ENCODE results near the gene CDH4.

Gene CDH4

DNA sequence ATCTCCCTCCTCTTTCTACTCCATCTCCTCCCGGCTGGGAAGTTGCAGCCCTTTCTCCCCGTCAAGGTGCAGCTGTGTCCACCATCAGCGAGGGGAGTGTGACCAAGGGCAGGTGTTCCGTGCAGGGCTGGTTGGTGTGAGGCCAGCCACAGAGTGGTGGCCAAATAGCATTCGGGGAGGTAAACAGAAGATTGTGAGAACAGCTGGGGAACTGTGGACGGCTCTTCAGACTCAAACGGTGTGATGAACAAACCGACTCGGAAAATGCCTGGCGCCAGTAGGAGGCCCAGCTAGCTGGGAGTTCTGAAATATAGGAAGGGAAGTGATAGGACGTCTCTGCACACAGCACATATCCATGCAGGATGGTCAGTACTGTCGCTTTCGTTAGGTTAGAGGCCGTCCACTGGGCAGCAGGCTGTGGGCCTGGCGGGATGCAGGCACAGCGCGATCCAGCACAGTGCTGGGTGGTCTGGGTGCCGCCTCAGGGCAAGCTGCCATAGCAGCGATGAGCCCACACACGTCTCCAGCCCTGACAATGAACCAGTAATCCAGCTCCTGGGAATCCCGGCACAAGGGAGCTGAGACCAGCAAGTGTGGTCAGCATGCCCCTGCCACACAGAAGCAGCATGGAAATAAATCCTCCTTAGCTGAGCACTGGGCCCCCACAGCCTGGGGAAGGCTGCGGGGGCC, 555.6 kb downstream of the CDH4 start:
- Histone ChIP-seq H3K9ac (ENCODE audit: low read depth in 1 of 2, low read length in 2 of 2) (no peak overlapping the region), H3K9me3 (ENCODE audit: control insufficient read depth in 1 of 2, low read length in 2 of 2) (no peaks in the 10 kb centered on the region), H3K27me3 (ENCODE audit: control insufficient read depth in 1 of 2, insufficient read depth in 2 of 2, low read length in 2 of 2) (peaks cover 0 to 13% of the 10 kb centered on the region in 2 donors), H3K27ac (ENCODE audit: low read depth, low read length) (no peak overlapping the region), H3K4me3 (ENCODE audit: low read depth in 1 of 2, low read length in 2 of 2) (no peak overlapping the region), H3K36me3 (ENCODE audit: control insufficient read depth in 1 of 2, insufficient read depth in 2 of 2, low read length in 2 of 2) (no peaks in the 10 kb centered on the region), H3K4me1 (ENCODE audit: control insufficient read depth in 1 of 2, insufficient read depth in 2 of 2, low read length in 2 of 2) (no peaks in the 10 kb centered on the region)

DNA sequence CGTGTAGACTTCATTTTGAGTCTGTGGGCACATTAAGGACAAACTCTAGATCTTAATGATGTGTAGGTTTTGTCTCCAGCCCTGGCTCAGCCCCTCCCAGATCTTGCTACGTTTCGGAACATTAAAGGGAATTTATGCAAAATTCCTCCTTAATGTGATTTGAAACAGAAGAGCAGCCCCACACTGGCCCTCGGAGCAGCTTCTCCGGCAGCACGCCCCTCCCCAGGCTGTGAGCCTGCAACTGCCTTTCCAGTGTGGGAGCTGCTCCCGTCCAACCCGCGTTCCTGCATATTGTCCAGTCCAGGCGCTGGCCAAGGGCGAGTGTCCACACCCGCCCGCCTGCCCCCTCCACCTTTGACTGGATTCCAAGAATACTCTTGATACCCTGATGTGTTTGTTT, 556.4 kb downstream of the CDH4 start:
- no peaks in the 10 kb centered on the region for H3K4me1 ChIP-seq (ENCODE audit: control insufficient read depth in 1 of 2, insufficient read depth in 2 of 2, low read length in 2 of 2)
- H3K27ac ChIP-seq (ENCODE audit: low read depth, low read length) = no peak overlapping the region
- no peaks in the 10 kb centered on the region for H3K9me3 ChIP-seq (ENCODE audit: control insufficient read depth in 1 of 2, low read length in 2 of 2)
- H3K27me3 ChIP-seq (ENCODE audit: control insufficient read depth in 1 of 2, insufficient read depth in 2 of 2, low read length in 2 of 2) = peaks cover 0 to 13% of the 10 kb centered on the region in 2 donors
- no peaks in the 10 kb centered on the region for H3K36me3 ChIP-seq (ENCODE audit: control insufficient read depth in 1 of 2, insufficient read depth in 2 of 2, low read length in 2 of 2)
- H3K4me3 ChIP-seq (ENCODE audit: low read depth in 1 of 2, low read length in 2 of 2) = no peak overlapping the region
- H3K9ac ChIP-seq (ENCODE audit: low read depth in 1 of 2, low read length in 2 of 2) = no peak overlapping the region

DNA sequence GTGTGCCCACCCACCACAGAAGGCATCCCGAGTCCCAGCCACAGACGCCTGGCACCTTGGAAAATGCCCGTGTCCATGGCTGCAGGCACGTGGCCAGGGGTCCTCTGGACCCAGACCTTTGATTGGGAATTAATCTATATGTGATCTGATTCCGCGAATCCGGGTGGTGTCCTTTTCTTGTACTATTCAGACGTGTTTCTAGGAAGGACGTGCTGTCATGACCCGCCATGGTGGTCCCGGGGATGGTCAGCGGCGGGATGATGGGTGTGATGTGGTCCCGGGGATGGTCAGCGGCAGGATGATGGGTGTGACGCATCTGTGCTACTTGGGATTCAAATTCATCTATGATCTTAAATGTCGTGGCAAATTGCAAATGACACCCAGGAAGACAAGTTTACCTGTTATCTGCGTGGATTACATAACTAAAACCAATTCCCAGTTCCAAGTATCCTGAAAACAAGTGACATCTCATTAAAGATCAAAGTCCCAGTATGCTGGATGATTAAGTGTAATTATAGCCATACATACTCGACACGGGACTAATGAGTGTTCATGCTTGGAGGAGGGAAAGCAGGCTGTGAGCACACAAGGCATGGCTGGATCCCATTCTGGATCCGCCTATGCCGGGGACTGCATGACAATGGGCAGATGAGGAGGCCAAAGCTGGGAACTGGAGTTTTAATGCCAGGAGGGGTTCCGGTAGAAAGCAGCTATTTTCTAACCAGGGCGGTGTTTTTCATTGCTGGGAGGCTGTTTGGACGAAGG, 557.1 kb downstream of the CDH4 start:
- Histone ChIP-seq H3K4me1 (ENCODE audit: control insufficient read depth in 1 of 2, insufficient read depth in 2 of 2, low read length in 2 of 2) (no peaks in the 10 kb centered on the region), H3K4me3 (ENCODE audit: low read depth in 1 of 2, low read length in 2 of 2) (no peak overlapping the region), H3K9me3 (ENCODE audit: control insufficient read depth in 1 of 2, low read length in 2 of 2) (no peaks in the 10 kb centered on the region), H3K27ac (ENCODE audit: low read depth, low read length) (no peak overlapping the region), H3K27me3 (ENCODE audit: control insufficient read depth in 1 of 2, insufficient read depth in 2 of 2, low read length in 2 of 2) (peaks cover 0 to 12% of the 10 kb centered on the region in 2 donors), H3K36me3 (ENCODE audit: control insufficient read depth in 1 of 2, insufficient read depth in 2 of 2, low read length in 2 of 2) (no peaks in the 10 kb centered on the region), H3K9ac (ENCODE audit: low read depth in 1 of 2, low read length in 2 of 2) (no peak overlapping the region)

DNA sequence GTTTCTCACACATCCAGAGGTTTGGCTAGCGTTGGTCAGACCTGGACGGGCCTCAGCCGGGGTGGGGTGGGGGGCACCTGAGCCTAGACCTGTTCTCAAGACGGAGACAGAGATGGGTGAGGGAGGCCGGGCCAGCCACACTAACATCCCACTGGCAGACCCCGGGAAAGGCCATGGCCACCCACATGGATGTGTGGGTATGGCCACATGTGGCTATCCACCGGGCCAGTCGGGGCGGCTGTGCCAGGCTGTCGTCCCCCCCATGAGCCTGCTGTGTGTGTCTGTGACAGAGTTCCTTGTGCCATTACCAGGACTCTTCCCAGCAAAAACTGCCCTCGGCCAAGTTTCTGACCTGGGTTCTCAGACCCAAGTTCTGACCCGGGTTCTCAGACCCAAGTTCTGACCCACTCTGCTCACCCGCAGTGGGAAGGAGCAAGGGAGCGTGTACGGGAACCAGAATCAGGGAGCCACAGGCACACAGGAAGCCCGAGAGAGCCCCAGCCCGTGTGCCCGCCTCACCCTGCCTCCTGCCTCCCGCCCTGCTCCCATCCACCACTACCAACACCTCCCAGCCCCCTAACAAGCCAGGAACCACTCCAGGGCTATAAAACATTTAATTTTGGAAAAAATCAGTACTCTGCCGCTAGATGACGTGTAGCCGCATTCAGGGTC, 558.1 kb downstream of the CDH4 start:
- no peaks in the 10 kb centered on the region for H3K4me1 ChIP-seq (ENCODE audit: control insufficient read depth in 1 of 2, insufficient read depth in 2 of 2, low read length in 2 of 2)
- H3K9ac ChIP-seq (ENCODE audit: low read depth in 1 of 2, low read length in 2 of 2) = no peak overlapping the region
- H3K9me3 ChIP-seq (ENCODE audit: control insufficient read depth in 1 of 2, low read length in 2 of 2) = no peaks in the 10 kb centered on the region
- no peak overlapping the region for H3K4me3 ChIP-seq (ENCODE audit: low read depth in 1 of 2, low read length in 2 of 2)
- no peaks in the 10 kb centered on the region for H3K36me3 ChIP-seq (ENCODE audit: control insufficient read depth in 1 of 2, insufficient read depth in 2 of 2, low read length in 2 of 2)
- H3K27me3 ChIP-seq (ENCODE audit: control insufficient read depth in 1 of 2, insufficient read depth in 2 of 2, low read length in 2 of 2) = peaks cover 0 to 5% of the 10 kb centered on the region in 2 donors
- H3K27ac ChIP-seq (ENCODE audit: low read depth, low read length) = no peak overlapping the region

DNA sequence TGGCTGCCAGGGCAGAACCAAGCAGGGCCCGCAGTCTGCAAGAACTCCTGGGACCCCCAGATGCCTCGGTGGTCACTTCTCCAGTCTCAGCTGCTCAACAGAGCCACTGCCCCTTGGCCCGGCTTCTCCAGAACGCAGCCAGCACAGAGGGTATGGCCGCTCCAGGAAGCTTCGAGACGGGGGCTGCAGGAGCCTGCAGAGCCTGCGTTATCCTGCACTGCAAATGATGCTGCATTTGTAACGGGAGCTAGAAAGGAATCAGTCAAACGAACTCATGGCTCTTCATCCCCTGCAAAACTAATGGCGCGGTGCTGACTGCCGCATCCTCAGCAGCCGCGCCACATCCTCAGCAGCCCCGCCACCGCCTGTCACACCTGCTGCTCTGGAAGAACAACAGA, 558.7 kb downstream of the CDH4 start:
- Histone ChIP-seq H3K4me3 (ENCODE audit: low read depth in 1 of 2, low read length in 2 of 2) (no peak overlapping the region), H3K27ac (ENCODE audit: low read depth, low read length) (no peak overlapping the region), H3K9me3 (ENCODE audit: control insufficient read depth in 1 of 2, low read length in 2 of 2) (no peaks in the 10 kb centered on the region), H3K36me3 (ENCODE audit: control insufficient read depth in 1 of 2, insufficient read depth in 2 of 2, low read length in 2 of 2) (no peaks in the 10 kb centered on the region), H3K27me3 (ENCODE audit: control insufficient read depth in 1 of 2, insufficient read depth in 2 of 2, low read length in 2 of 2) (peaks cover 0 to 2% of the 10 kb centered on the region in 2 donors), H3K9ac (ENCODE audit: low read depth in 1 of 2, low read length in 2 of 2) (no peak overlapping the region), H3K4me1 (ENCODE audit: control insufficient read depth in 1 of 2, insufficient read depth in 2 of 2, low read length in 2 of 2) (no peaks in the 10 kb centered on the region)

DNA sequence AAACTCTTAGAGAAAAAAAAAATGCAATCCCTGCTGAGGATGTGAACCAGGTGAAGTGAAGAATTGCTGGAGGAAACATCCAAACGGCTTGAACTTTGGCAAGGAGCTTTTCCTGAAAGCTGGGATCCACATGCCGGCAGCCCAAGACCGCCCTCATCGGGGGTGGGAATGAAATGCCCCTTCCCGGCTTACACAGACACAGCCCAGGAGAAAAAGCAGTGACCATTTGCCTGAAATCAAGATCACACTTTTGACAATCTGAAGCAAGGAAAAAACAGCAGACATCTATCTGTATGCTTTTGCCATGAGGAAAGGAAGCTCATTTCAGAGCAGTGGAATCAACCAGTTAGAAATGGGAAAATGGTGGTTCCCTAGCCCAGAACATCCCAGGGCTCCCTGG, 559.1 kb downstream of the CDH4 start:
- no peak overlapping the region for H3K9ac ChIP-seq (ENCODE audit: low read depth in 1 of 2, low read length in 2 of 2)

DNA sequence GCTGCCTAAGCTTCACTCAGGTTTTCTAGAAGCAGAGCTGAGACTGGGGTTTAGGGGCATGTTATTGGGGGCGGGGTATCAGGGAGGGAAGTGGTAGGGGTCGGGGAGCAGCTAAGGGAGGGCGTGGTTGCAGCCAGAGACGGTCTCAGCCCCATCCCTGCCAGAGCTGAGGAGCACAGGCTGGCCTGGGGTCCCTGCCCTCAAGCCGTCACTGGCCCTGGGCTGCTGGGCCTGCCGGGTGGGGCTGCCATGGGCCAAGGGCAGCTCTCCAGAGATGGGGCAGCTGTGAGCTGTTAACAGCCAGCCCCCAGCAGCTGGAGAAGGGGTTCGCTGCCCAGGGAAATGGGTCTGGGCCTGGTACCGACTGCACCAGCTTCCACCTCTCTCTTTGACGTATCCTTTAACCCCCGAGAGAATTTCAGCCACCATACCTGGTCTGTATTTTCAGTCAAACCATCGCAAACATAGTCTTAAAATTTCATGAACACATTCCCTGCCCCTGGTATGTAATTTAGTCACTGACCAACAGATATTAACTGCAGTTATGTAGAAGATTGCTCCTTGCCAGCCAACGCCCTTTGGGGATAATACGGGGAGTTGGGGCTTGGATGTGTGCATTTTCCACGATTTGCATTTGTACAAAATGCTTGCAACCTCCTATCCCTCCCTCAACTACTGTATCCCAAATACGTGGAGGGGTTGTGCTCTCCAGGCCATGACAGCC, 560.2 kb downstream of the CDH4 start:
- Histone ChIP-seq H3K36me3 (ENCODE audit: control insufficient read depth in 1 of 2, insufficient read depth in 2 of 2, low read length in 2 of 2) (no peaks in the 10 kb centered on the region), H3K4me1 (ENCODE audit: control insufficient read depth in 1 of 2, insufficient read depth in 2 of 2, low read length in 2 of 2) (no peaks in the 10 kb centered on the region), H3K4me3 (ENCODE audit: low read depth in 1 of 2, low read length in 2 of 2) (no peak overlapping the region), H3K27me3 (ENCODE audit: control insufficient read depth in 1 of 2, insufficient read depth in 2 of 2, low read length in 2 of 2) (no peaks in the 10 kb centered on the region), H3K9ac (ENCODE audit: low read depth in 1 of 2, low read length in 2 of 2) (no peak overlapping the region), H3K9me3 (ENCODE audit: control insufficient read depth in 1 of 2, low read length in 2 of 2) (no peaks in the 10 kb centered on the region), H3K27ac (ENCODE audit: low read depth, low read length) (no peak overlapping the region)

More for the DNA sequence above, 559.1 kb downstream of the CDH4 start:
- no peak overlapping the region for H3K27ac ChIP-seq (ENCODE audit: low read depth, low read length)
- no peak overlapping the region for H3K4me3 ChIP-seq (ENCODE audit: low read depth in 1 of 2, low read length in 2 of 2)
- H3K9me3 ChIP-seq (ENCODE audit: control insufficient read depth in 1 of 2, low read length in 2 of 2) = no peaks in the 10 kb centered on the region
- H3K36me3 ChIP-seq (ENCODE audit: control insufficient read depth in 1 of 2, insufficient read depth in 2 of 2, low read length in 2 of 2) = no peaks in the 10 kb centered on the region
- H3K27me3 ChIP-seq (ENCODE audit: control insufficient read depth in 1 of 2, insufficient read depth in 2 of 2, low read length in 2 of 2) = no peaks in the 10 kb centered on the region
- no peaks in the 10 kb centered on the region for H3K4me1 ChIP-seq (ENCODE audit: control insufficient read depth in 1 of 2, insufficient read depth in 2 of 2, low read length in 2 of 2)

DNA sequence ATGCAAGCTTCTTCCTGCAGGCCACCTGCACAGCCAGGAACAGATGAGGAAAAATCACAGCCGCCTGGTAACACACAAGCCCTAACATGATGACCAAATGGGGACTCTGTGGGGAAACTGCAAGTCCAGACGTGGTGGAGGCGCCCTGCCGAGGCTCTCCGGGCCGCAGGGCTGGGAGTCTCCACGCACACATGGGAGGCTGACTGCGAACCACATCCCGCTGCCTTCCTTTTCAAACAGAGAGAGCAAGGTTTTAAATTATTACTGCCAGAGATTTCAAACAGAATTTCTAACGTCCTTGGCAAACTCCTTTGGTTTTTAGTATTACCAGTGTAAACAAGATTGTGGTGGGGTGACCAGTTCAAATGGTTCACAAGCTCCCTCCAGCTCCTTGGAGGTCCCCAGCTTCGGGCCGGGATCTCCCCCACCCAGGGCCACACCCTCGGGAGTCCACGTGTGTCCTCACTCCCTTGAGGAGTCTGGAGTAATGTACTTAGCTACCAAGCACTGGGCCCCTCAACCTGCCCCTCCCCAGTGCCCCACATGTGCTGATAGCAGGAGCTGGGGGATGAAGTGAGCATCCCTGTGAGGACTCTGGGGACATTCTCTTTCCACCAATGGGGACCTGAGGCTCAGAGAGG, 560.9 kb downstream of the CDH4 start:
- no peak overlapping the region for H3K4me3 ChIP-seq (ENCODE audit: low read depth in 1 of 2, low read length in 2 of 2)
- no peak overlapping the region for H3K27ac ChIP-seq (ENCODE audit: low read depth, low read length)
- H3K27me3 ChIP-seq (ENCODE audit: control insufficient read depth in 1 of 2, insufficient read depth in 2 of 2, low read length in 2 of 2) = no peaks in the 10 kb centered on the region
- no peak overlapping the region for H3K9ac ChIP-seq (ENCODE audit: low read depth in 1 of 2, low read length in 2 of 2)
- H3K4me1 ChIP-seq (ENCODE audit: control insufficient read depth in 1 of 2, insufficient read depth in 2 of 2, low read length in 2 of 2) = no peaks in the 10 kb centered on the region
- no peaks in the 10 kb centered on the region for H3K9me3 ChIP-seq (ENCODE audit: control insufficient read depth in 1 of 2, low read length in 2 of 2)
- H3K36me3 ChIP-seq (ENCODE audit: control insufficient read depth in 1 of 2, insufficient read depth in 2 of 2, low read length in 2 of 2) = no peaks in the 10 kb centered on the region

DNA sequence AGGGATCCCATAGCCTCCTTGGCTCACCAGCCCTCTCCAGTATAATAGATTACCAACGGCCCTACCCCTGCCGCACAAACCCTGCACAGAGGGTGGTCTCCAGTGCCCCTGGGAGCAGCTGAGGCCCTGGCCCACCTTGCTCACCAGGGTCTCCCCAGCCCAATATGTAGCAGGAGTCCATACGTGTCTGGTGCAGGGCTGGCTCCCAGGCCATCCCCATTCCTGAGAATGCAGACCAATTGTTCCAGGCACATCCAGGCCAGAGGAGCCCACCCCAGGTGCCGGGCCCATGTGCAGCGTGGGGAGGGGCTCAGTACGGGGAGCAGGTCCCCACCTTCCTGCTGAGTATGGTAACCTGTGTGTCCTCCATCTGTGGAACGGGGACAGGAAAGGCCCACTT, 561.7 kb downstream of the CDH4 start:
- Histone ChIP-seq H3K9ac (ENCODE audit: low read depth in 1 of 2, low read length in 2 of 2) (no peak overlapping the region), H3K4me1 (ENCODE audit: control insufficient read depth in 1 of 2, insufficient read depth in 2 of 2, low read length in 2 of 2) (no peaks in the 10 kb centered on the region), H3K27me3 (ENCODE audit: control insufficient read depth in 1 of 2, insufficient read depth in 2 of 2, low read length in 2 of 2) (no peaks in the 10 kb centered on the region), H3K27ac (ENCODE audit: low read depth, low read length) (no peak overlapping the region), H3K4me3 (ENCODE audit: low read depth in 1 of 2, low read length in 2 of 2) (no peak overlapping the region), H3K9me3 (ENCODE audit: control insufficient read depth in 1 of 2, low read length in 2 of 2) (no peaks in the 10 kb centered on the region), H3K36me3 (ENCODE audit: control insufficient read depth in 1 of 2, insufficient read depth in 2 of 2, low read length in 2 of 2) (no peaks in the 10 kb centered on the region)
